Fibroblast of lung (primary cell): ENCODE results near the gene SLC35C1. TPM values are rescaled to one million over a fixed set of nuclear protein-coding genes. Genes with fewer than 3 reads are reported as not detected.

Experiments
- DNase-seq, 2 donors: peaks; one replicate each; pipeline versions ENCODE4 v3.0.0 to v3.0.0-alpha.2; 2010; ENCODE audit warnings: low read depth in 2 of 2
- H2AFZ ChIP-seq: 2 replicates; pipeline ENCODE4 v1.5.1; 2012; ENCODE audit warnings: low read length, control low read depth, inconsistent platforms
- H3K27ac ChIP-seq: 2 replicates; pipeline ENCODE4 v1.5.1; 2011; ENCODE audit warnings: low read length, control low read depth; ENCODE audit not compliant: insufficient read depth
- H3K27me3 ChIP-seq: 2 replicates; pipeline ENCODE4 v1.5.1; 2011; ENCODE audit warnings: mild to moderate bottlenecking, low read length; ENCODE audit not compliant: control insufficient read depth, insufficient read depth
- H3K36me3 ChIP-seq: 2 replicates; pipeline ENCODE4 v1.5.1; 2011; ENCODE audit warnings: low read length; ENCODE audit not compliant: control insufficient read depth, insufficient read depth
- H3K4me1 ChIP-seq: 2 replicates; pipeline ENCODE4 v1.5.1; 2011; ENCODE audit warnings: low read length; ENCODE audit not compliant: control insufficient read depth, insufficient read depth; ENCODE audit errors: extremely low read depth
- H3K4me2 ChIP-seq: 2 replicates; pipeline ENCODE4 v1.5.1; 2011; ENCODE audit warnings: low read length, control low read depth; ENCODE audit not compliant: insufficient read depth; ENCODE audit errors: extremely low read depth
- H3K4me3 ChIP-seq, 4 experiments: fragments of 200-600 bp in 1 of 4; sonication (generic) in 1 of 4; replicated peaks in 1 of 4; 2 replicates each; pipeline ENCODE4 v1.5.1; 2011 to 2016; ENCODE audit warnings: low read length in 4 of 4, low read depth in 3 of 4, mild to moderate bottlenecking in 3 of 4, control low read depth in 2 of 4, inconsistent platforms in 1 of 4, mixed read lengths in 1 of 4; ENCODE audit not compliant: insufficient read depth in 1 of 4; ENCODE audit errors: control extremely low read depth in 1 of 4
- H3K79me2 ChIP-seq: 2 replicates; pipeline ENCODE4 v1.5.1; 2012; ENCODE audit warnings: mild to moderate bottlenecking, low read length, inconsistent platforms; ENCODE audit not compliant: control insufficient read depth, insufficient read depth
- H3K9ac ChIP-seq: 2 replicates; pipeline ENCODE4 v1.5.1; 2011; ENCODE audit warnings: mild to moderate bottlenecking, low read length, control low read depth; ENCODE audit not compliant: insufficient read depth
- H3K9me3 ChIP-seq: 2 replicates; pipeline ENCODE4 v1.5.1; 2012; ENCODE audit warnings: low read depth, low read length; ENCODE audit not compliant: control insufficient read depth, insufficient read depth
- H4K20me1 ChIP-seq: 2 replicates; pipeline ENCODE4 v1.5.1; 2011; ENCODE audit warnings: low read length; ENCODE audit not compliant: control insufficient read depth, insufficient read depth; ENCODE audit errors: extremely low read depth
- CTCF ChIP-seq, 2 donors: IDR thresholded peaks in 1 of 2; conservative IDR thresholded peaks in 1 of 2; 1 replicate in 1 of 2; 2 replicates in 1 of 2; pipeline ENCODE4 v1.5.1; 2011 to 2012; ENCODE audit warnings: low read length in 2 of 2, control low read depth in 1 of 2, inconsistent platforms in 1 of 2, low read depth in 1 of 2, mild to moderate bottlenecking in 1 of 2
- EZH2 ChIP-seq: IDR thresholded peaks from 2 replicates; pipeline ENCODE4 v1.5.1; 2012; ENCODE audit warnings: low read length, control low read depth, mild to moderate bottlenecking; ENCODE audit errors: missing control alignments
- polyA plus RNA-seq, 2 donors: library from polyadenylated mRNA; depleted of rRNA in 1 of 2; stranded (reverse) in 1 of 2; unstranded in 1 of 2; fragments of >200 nt; gene quantifications; 2 replicates each; pipeline ENCODE4 v1.2.1, GENCODE V29; 2011 to 2012; ENCODE audit warnings: missing spikeins in 1 of 2
- total RNA-seq: library from RNA; depleted of rRNA; stranded (reverse); fragments of >200 nt; gene quantifications from 2 replicates; pipeline ENCODE4 v1.2.1, GENCODE V29; 2014

Gene SLC35C1
- total and polyA plus RNA-seq, 2 donors (not counting 1 experiment from before 2014, with no cell fraction given), result 6.7 to 10.4 TPM

- Histone ChIP-seq H3K79me2 (no peaks in the 10 kb centered on the region), H2AFZ (no peak overlapping the region), H3K4me2 (no peak overlapping the region), H3K9ac (no peak overlapping the region), H3K27ac (no peak overlapping the region), H3K36me3 (no peaks in the 10 kb centered on the region), H3K27me3 (no peaks in the 10 kb centered on the region), H4K20me1 (no peaks in the 10 kb centered on the region), H3K4me1 (peaks cover 2% of the 10 kb centered on the region), H3K9me3 (no peaks in the 10 kb centered on the region), H3K4me3 (no peak overlapping the region)
- TF ChIP-seq CTCF (conservative IDR thresholded peaks at IDR 0.05 in 1 of 2, IDR thresholded peaks at IDR 0.05 in 1 of 2; ENCODE audit: low read depth in 1 of 2, low read length in 2 of 2) (no peak), EZH2 (no peak)
- no peak for DNase-seq
Measured at GRCh38 chr11:45779602-45780001, 25.3 kb upstream of the SLC35C1 start.

GRCh38 chr11:45786272-45786671, 18.7 kb upstream of the SLC35C1 start:
- Histone ChIP-seq H3K27me3 (no peaks in the 10 kb centered on the region), H2AFZ (no peak overlapping the region), H3K79me2 (no peaks in the 10 kb centered on the region), H4K20me1 (no peaks in the 10 kb centered on the region), H3K9ac (no peak overlapping the region), H3K4me3 (no peak overlapping the region), H3K36me3 (no peaks in the 10 kb centered on the region), H3K9me3 (no peaks in the 10 kb centered on the region), H3K27ac (no peak overlapping the region), H3K4me2 (no peak overlapping the region), H3K4me1 (no peaks in the 10 kb centered on the region)
- DNase-seq, result no peak
- TF ChIP-seq CTCF (conservative IDR thresholded peaks at IDR 0.05 in 1 of 2, IDR thresholded peaks at IDR 0.05 in 1 of 2; ENCODE audit: low read depth in 1 of 2, low read length in 2 of 2) (no peak), EZH2 (no peak)

- H3K9ac ChIP-seq, result no peak overlapping the region
Measured at GRCh38 chr11:45788887-45789286, 16.1 kb upstream of the SLC35C1 start.

More at GRCh38 chr11:45788887-45789286, 16.1 kb upstream of the SLC35C1 start:
- peaks cover 3% of the 10 kb centered on the region for H3K27me3 ChIP-seq
- no peak overlapping the region for H3K4me3 ChIP-seq
- no peak overlapping the region for H2AFZ ChIP-seq
- no peaks in the 10 kb centered on the region for H3K79me2 ChIP-seq
- no peaks in the 10 kb centered on the region for H3K4me1 ChIP-seq
- H3K9me3 ChIP-seq, result no peaks in the 10 kb centered on the region
- TF ChIP-seq CTCF (conservative IDR thresholded peaks at IDR 0.05 in 1 of 2, IDR thresholded peaks at IDR 0.05 in 1 of 2; ENCODE audit: low read depth in 1 of 2, low read length in 2 of 2) (no peak), EZH2 (no peak)
- DNase-seq, result no peak
- no peak overlapping the region for H3K4me2 ChIP-seq
- H3K36me3 ChIP-seq, result no peaks in the 10 kb centered on the region
- H3K27ac ChIP-seq, result no peak overlapping the region
- H4K20me1 ChIP-seq, result no peaks in the 10 kb centered on the region
